Neural cell (in vitro differentiated cells): Measurements from ENCODE around the gene CASP2. TPM values are rescaled to one million over a fixed set of nuclear protein-coding genes. Genes with fewer than 3 reads are reported as not detected.

Experiments
- H2AFZ ChIP-seq: fragments of 200-600, 300-800 bp; sonication (generic), shearing (Covaris generic); 2 replicates; pipeline ENCODE4 v1.6.0; 2014; ENCODE audit warnings: low read depth, mild to moderate bottlenecking, antibody characterized with exemption, low read length, moderate library complexity
- H3F3A ChIP-seq: fragments of 200-600 bp; shearing (Covaris generic); 2 replicates; pipeline ENCODE4 v1.6.1; 2016; ENCODE audit warnings: mild to moderate bottlenecking, moderate library complexity, mixed read lengths, antibody characterized with exemption, low read length; ENCODE audit not compliant: insufficient read depth, poor library complexity, severe bottlenecking
- H3K27ac ChIP-seq: fragments of 200-600, 300-800 bp; sonication (generic), shearing (Covaris generic); 2 replicates; pipeline ENCODE4 v1.5.1; 2014; ENCODE audit warnings: mild to moderate bottlenecking, low read length, moderate library complexity
- H3K27me3 ChIP-seq: fragments of 300-800, 200-600 bp; sonication (generic), shearing (Covaris generic); 2 replicates; pipeline ENCODE4 v1.6.0; 2014; ENCODE audit warnings: mild to moderate bottlenecking, low read depth, low read length, moderate library complexity; ENCODE audit not compliant: insufficient read depth
- H3K36me3 ChIP-seq: fragments of 300-800, 200-600 bp; sonication (generic), shearing (Covaris generic); 2 replicates; pipeline ENCODE4 v1.5.1; 2014; ENCODE audit warnings: mild to moderate bottlenecking, antibody characterized with exemption, low read length, moderate library complexity; ENCODE audit not compliant: insufficient read depth
- H3K4me2 ChIP-seq: fragments of 300-800, 200-600 bp; sonication (generic), shearing (Covaris generic); 2 replicates; pipeline ENCODE4 v1.6.0; 2014; ENCODE audit warnings: mild to moderate bottlenecking, low read length
- H3K4me3 ChIP-seq: fragments of 300-800, 200-600 bp; sonication (generic), shearing (Covaris generic); 2 replicates; pipeline ENCODE4 v1.5.1; 2014; ENCODE audit warnings: mild to moderate bottlenecking, low read length, moderate library complexity
- H3K79me2 ChIP-seq: fragments of 200-600 bp; shearing (Covaris generic); replicated peaks from 2 replicates; pipeline ENCODE4 v1.6.0; 2014; ENCODE audit warnings: mild to moderate bottlenecking, low read length, moderate library complexity; ENCODE audit not compliant: insufficient read depth
- H3K9ac ChIP-seq: fragments of 300-800, 200-600 bp; sonication (generic), shearing (Covaris generic); 2 replicates; pipeline ENCODE4 v1.6.1; 2016; ENCODE audit warnings: mild to moderate bottlenecking, low read length, mixed read lengths
- H3K9me2 ChIP-seq: fragments of 200-600 bp; shearing (Covaris generic); 2 replicates; pipeline ENCODE4 v1.6.1; 2016; ENCODE audit warnings: mild to moderate bottlenecking, low read length, mixed read lengths; ENCODE audit not compliant: insufficient read depth
- H3K9me3 ChIP-seq: fragments of 200-600, 300-800 bp; sonication (generic), shearing (Covaris generic); 2 replicates; pipeline ENCODE4 v1.6.1; 2016; ENCODE audit warnings: mild to moderate bottlenecking, mixed run types, low read length, moderate library complexity, mixed read lengths
- H4K20me1 ChIP-seq: fragments of 200-600 bp; shearing (Covaris generic); 2 replicates; pipeline ENCODE4 v1.6.1; 2016; ENCODE audit warnings: mild to moderate bottlenecking, mixed run types; ENCODE audit not compliant: insufficient read depth
- EP300 ChIP-seq: fragments of 450-650 bp; conservative IDR thresholded peaks from 2 replicates; pipeline ENCODE4 v1.6.1; 2014; ENCODE audit warnings: antibody characterized with exemption, mild to moderate bottlenecking, moderate library complexity; ENCODE audit not compliant: poor library complexity, severe bottlenecking
- EZH2 ChIP-seq: fragments of 200-600, 300-800 bp; shearing (Covaris generic), sonication (generic); IDR thresholded peaks from 2 replicates; pipeline ENCODE4 v1.6.1; 2014; ENCODE audit warnings: antibody characterized with exemption, low read length, borderline replicate concordance, mild to moderate bottlenecking; ENCODE audit not compliant: insufficient read depth, poor library complexity, severe bottlenecking
- MXI1 ChIP-seq: fragments of 450-650 bp; conservative IDR thresholded peaks from 2 replicates; pipeline ENCODE4 v1.6.1; 2014; ENCODE audit warnings: antibody characterized with exemption, mild to moderate bottlenecking; ENCODE audit not compliant: poor library complexity, severe bottlenecking
- POLR2AphosphoS5 ChIP-seq: IDR thresholded peaks from 2 replicates; pipeline ENCODE4 v1.6.1; 2012
- RAD21 ChIP-seq: fragments of 450-650 bp; conservative IDR thresholded peaks from 2 replicates; pipeline ENCODE4 v1.6.1; 2014; ENCODE audit warnings: antibody characterized with exemption, mild to moderate bottlenecking, moderate library complexity
- SMC3 ChIP-seq: fragments of 450-650 bp; conservative IDR thresholded peaks from 2 replicates; pipeline ENCODE4 v1.6.1; 2014; ENCODE audit warnings: antibody characterized with exemption, mild to moderate bottlenecking, moderate library complexity; ENCODE audit not compliant: poor library complexity
- TAF1 ChIP-seq: IDR thresholded peaks from 2 replicates; pipeline ENCODE4 v1.6.1; 2012; ENCODE audit warnings: low read depth
- polyA plus RNA-seq: library from polyadenylated mRNA; depleted of rRNA; stranded (reverse); fragments of >200 nt; gene quantifications from 2 replicates; pipeline ENCODE4 v1.2.3, GENCODE V29; 2014
- TF ChIP-seq, protein P1 (sequence below): fragments of 450-650 bp; IDR thresholded peaks from 2 replicates; pipeline ENCODE4 v1.5.1; 2014; ENCODE audit warnings: antibody characterized with exemption, mild to moderate bottlenecking, moderate library complexity; ENCODE audit not compliant: poor library complexity, severe bottlenecking
- TF ChIP-seq, protein P2 (sequence below): IDR thresholded peaks from 2 replicates; pipeline ENCODE4 v1.6.1; 2012; ENCODE audit warnings: borderline replicate concordance

Gene CASP2
- polyA plus RNA-seq, 1 donor from 2014 or later = 9.0 TPM

- no peaks in the 10 kb centered on the region for H3K36me3 ChIP-seq
Observed at GRCh38 chr7:143257501-143257900, 30.6 kb upstream of the CASP2 start.

GRCh38 chr7:143258831-143259230, 29.3 kb upstream of the CASP2 start:
- no peak overlapping the region for H3K4me2 ChIP-seq
- no peaks in the 10 kb centered on the region for H4K20me1 ChIP-seq
- H3K9me3 ChIP-seq = no peaks in the 10 kb centered on the region
- H2AFZ ChIP-seq = no peak overlapping the region
- H3K9ac ChIP-seq = no peak overlapping the region
- no peaks in the 10 kb centered on the region for H3F3A ChIP-seq
- H3K27ac ChIP-seq = no peak overlapping the region
- TF ChIP-seq, protein P1, sequence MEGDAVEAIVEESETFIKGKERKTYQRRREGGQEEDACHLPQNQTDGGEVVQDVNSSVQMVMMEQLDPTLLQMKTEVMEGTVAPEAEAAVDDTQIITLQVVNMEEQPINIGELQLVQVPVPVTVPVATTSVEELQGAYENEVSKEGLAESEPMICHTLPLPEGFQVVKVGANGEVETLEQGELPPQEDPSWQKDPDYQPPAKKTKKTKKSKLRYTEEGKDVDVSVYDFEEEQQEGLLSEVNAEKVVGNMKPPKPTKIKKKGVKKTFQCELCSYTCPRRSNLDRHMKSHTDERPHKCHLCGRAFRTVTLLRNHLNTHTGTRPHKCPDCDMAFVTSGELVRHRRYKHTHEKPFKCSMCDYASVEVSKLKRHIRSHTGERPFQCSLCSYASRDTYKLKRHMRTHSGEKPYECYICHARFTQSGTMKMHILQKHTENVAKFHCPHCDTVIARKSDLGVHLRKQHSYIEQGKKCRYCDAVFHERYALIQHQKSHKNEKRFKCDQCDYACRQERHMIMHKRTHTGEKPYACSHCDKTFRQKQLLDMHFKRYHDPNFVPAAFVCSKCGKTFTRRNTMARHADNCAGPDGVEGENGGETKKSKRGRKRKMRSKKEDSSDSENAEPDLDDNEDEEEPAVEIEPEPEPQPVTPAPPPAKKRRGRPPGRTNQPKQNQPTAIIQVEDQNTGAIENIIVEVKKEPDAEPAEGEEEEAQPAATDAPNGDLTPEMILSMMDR = no peak
- TF ChIP-seq SMC3 (no peak), TAF1 (no peak), MXI1 (no peak), EP300 (no peak), RAD21 (no peak), POLR2AphosphoS5 (no peak), EZH2 (no peak)
- TF ChIP-seq, protein P2, sequence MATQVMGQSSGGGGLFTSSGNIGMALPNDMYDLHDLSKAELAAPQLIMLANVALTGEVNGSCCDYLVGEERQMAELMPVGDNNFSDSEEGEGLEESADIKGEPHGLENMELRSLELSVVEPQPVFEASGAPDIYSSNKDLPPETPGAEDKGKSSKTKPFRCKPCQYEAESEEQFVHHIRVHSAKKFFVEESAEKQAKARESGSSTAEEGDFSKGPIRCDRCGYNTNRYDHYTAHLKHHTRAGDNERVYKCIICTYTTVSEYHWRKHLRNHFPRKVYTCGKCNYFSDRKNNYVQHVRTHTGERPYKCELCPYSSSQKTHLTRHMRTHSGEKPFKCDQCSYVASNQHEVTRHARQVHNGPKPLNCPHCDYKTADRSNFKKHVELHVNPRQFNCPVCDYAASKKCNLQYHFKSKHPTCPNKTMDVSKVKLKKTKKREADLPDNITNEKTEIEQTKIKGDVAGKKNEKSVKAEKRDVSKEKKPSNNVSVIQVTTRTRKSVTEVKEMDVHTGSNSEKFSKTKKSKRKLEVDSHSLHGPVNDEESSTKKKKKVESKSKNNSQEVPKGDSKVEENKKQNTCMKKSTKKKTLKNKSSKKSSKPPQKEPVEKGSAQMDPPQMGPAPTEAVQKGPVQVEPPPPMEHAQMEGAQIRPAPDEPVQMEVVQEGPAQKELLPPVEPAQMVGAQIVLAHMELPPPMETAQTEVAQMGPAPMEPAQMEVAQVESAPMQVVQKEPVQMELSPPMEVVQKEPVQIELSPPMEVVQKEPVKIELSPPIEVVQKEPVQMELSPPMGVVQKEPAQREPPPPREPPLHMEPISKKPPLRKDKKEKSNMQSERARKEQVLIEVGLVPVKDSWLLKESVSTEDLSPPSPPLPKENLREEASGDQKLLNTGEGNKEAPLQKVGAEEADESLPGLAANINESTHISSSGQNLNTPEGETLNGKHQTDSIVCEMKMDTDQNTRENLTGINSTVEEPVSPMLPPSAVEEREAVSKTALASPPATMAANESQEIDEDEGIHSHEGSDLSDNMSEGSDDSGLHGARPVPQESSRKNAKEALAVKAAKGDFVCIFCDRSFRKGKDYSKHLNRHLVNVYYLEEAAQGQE = no peak
- H3K36me3 ChIP-seq = no peaks in the 10 kb centered on the region
- H3K27me3 ChIP-seq = no peaks in the 10 kb centered on the region
- no peak overlapping the region for H3K4me3 ChIP-seq
- H3K9me2 ChIP-seq = no peaks in the 10 kb centered on the region
- no peaks in the 10 kb centered on the region for H3K79me2 ChIP-seq

More at GRCh38 chr7:143257501-143257900, 30.6 kb upstream of the CASP2 start:
- Histone ChIP-seq H3K4me2 (no peak overlapping the region), H3K9me3 (no peaks in the 10 kb centered on the region), H3F3A (no peaks in the 10 kb centered on the region), H3K27me3 (no peaks in the 10 kb centered on the region), H3K79me2 (no peaks in the 10 kb centered on the region), H3K9me2 (no peaks in the 10 kb centered on the region), H2AFZ (no peak overlapping the region), H3K9ac (no peak overlapping the region), H3K4me3 (no peak overlapping the region), H4K20me1 (no peaks in the 10 kb centered on the region), H3K27ac (no peak overlapping the region)
- TF ChIP-seq TAF1 = no peak
- no peak for TF ChIP-seq EP300
- TF ChIP-seq, protein P1 = no peak
- TF ChIP-seq POLR2AphosphoS5 = no peak
- no peak for TF ChIP-seq MXI1
- TF ChIP-seq, protein P2 = no peak
- TF ChIP-seq SMC3 = no peak
- no peak for TF ChIP-seq RAD21
- TF ChIP-seq EZH2 = no peak
